ENCODE results near the gene RAB11FIP5.

DNA sequence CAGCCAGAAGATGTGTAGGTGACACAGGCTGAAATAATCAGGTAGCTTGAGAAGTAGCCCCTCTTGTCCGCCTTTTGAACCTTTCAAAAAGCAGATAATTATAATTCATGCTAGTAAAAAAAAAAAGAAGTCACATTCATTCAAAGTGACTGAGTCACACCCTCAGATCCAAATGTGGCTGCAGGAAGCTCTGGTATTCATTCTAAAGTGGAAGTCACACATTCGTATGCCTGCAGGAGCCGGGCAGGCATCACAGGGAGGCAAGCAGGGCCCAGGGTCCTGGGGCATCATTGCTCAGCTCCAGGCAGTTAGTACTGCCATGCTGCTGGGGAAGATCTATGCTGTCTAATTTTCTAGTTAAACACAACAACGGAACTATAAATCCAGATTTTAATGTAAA lies 21.7 kb upstream of the RAB11FIP5 start:
- TF ChIP-seq POLR2A (IDR thresholded peaks at IDR 0.05) = no peak
- TF ChIP-seq, protein P1, sequence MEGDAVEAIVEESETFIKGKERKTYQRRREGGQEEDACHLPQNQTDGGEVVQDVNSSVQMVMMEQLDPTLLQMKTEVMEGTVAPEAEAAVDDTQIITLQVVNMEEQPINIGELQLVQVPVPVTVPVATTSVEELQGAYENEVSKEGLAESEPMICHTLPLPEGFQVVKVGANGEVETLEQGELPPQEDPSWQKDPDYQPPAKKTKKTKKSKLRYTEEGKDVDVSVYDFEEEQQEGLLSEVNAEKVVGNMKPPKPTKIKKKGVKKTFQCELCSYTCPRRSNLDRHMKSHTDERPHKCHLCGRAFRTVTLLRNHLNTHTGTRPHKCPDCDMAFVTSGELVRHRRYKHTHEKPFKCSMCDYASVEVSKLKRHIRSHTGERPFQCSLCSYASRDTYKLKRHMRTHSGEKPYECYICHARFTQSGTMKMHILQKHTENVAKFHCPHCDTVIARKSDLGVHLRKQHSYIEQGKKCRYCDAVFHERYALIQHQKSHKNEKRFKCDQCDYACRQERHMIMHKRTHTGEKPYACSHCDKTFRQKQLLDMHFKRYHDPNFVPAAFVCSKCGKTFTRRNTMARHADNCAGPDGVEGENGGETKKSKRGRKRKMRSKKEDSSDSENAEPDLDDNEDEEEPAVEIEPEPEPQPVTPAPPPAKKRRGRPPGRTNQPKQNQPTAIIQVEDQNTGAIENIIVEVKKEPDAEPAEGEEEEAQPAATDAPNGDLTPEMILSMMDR (IDR thresholded peaks at IDR 0.05) = no peak

Measured in thyroid gland (tissue), 4 donors.